OCI-LY1 (cell line): ENCODE data around the gene RAP1B.

Experiments used
- EZH2 ChIP-seq: fragments of 200-600 bp; sonication (generic), shearing (Covaris generic); IDR thresholded peaks from 2 replicates; pipeline ENCODE4 v1.8.0; 2017; ENCODE audit warnings: borderline replicate concordance, mixed run types, mild to moderate bottlenecking, antibody characterized with exemption, low read length, moderate library complexity, mixed read lengths
- TF ChIP-seq, protein P1 (sequence below): fragments of 200-600 bp; sonication (generic), shearing (Covaris generic); IDR thresholded peaks from 2 replicates; pipeline ENCODE4 v1.5.1; 2017; ENCODE audit warnings: mild to moderate bottlenecking, antibody characterized with exemption, low read length, moderate library complexity, mixed read lengths

- TF ChIP-seq, protein P1, sequence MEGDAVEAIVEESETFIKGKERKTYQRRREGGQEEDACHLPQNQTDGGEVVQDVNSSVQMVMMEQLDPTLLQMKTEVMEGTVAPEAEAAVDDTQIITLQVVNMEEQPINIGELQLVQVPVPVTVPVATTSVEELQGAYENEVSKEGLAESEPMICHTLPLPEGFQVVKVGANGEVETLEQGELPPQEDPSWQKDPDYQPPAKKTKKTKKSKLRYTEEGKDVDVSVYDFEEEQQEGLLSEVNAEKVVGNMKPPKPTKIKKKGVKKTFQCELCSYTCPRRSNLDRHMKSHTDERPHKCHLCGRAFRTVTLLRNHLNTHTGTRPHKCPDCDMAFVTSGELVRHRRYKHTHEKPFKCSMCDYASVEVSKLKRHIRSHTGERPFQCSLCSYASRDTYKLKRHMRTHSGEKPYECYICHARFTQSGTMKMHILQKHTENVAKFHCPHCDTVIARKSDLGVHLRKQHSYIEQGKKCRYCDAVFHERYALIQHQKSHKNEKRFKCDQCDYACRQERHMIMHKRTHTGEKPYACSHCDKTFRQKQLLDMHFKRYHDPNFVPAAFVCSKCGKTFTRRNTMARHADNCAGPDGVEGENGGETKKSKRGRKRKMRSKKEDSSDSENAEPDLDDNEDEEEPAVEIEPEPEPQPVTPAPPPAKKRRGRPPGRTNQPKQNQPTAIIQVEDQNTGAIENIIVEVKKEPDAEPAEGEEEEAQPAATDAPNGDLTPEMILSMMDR: no peak
- TF ChIP-seq EZH2: no peak
Observed at GRCh38 chr12:68623984-68624383, 13.3 kb downstream of the RAP1B start.
